Coronary artery (tissue), 2 donors: Measurements from ENCODE around the gene ARID1A.
"Not testable (repeated sequence)": the region's sequence is repeated elsewhere in the genome, so short reads cannot be mapped to it uniquely, and the experiment has no call there.

Experiments
- DNase-seq: peaks from one replicate; pipeline ENCODE4 v3.0.0-alpha.2; 2017; ENCODE audit warnings: low spot score
- H3K27ac ChIP-seq, 2 donors: fragments of 200-600 bp; sonication (generic); one replicate each; pipeline ENCODE4 v1.5.1; 2016 to 2019
- H3K4me3 ChIP-seq: fragments of 200-600 bp; sonication (generic); 2 replicates; pipeline ENCODE4 v1.5.1; 2016; ENCODE audit warnings: mild to moderate bottlenecking, moderate library complexity
- CTCF ChIP-seq: fragments of 200-600 bp; sonication (generic); IDR thresholded peaks from one replicate; pipeline ENCODE4 v1.5.1; 2019; ENCODE audit warnings: antibody characterized with exemption

The ARID1A gene

GRCh38 chr1:26791148-26791547, 95.3 kb downstream of the ARID1A start:
- no peak for DNase-seq
- TF ChIP-seq CTCF: no peak
- no peak overlapping the region for H3K4me3 ChIP-seq
- no peak overlapping the region for H3K27ac ChIP-seq

GRCh38 chr1:26791626-26792025, 95.8 kb downstream of the ARID1A start:
- H3K4me3 ChIP-seq: no peak overlapping the region
- DNase-seq: no peak

GRCh38 chr1:26792924-26793323, 97.1 kb downstream of the ARID1A start:
- Histone ChIP-seq H3K4me3 (no peak overlapping the region), H3K27ac (no peak overlapping the region)
- no peak for TF ChIP-seq CTCF
- DNase-seq: no peak

More at GRCh38 chr1:26791626-26792025, 95.8 kb downstream of the ARID1A start:
- no peak overlapping the region for H3K27ac ChIP-seq
- no peak for TF ChIP-seq CTCF

- no peak for TF ChIP-seq CTCF
- DNase-seq: no peak
- Histone ChIP-seq H3K27ac (no peak overlapping the region), H3K4me3 (no peak overlapping the region)
Measured at GRCh38 chr1:26794391-26794790, 98.6 kb downstream of the ARID1A start.

GRCh38 chr1:26797627-26798026, 101.8 kb downstream of the ARID1A start:
- no peak overlapping the region for H3K4me3 ChIP-seq
- no peak overlapping the region for H3K27ac ChIP-seq
- no peak for TF ChIP-seq CTCF
- no peak for DNase-seq

- Histone ChIP-seq H3K4me3 (peak overlapping the region; percentile 33), H3K27ac (peak overlapping the region; percentile 16 to 64)
- no peak for TF ChIP-seq CTCF
- DNase-seq: no peak
Measured at GRCh38 chr1:26799479-26800142, 103.8 kb downstream of the ARID1A start.

GRCh38 chr1:26803932-26804331, 108.1 kb downstream of the ARID1A start:
- not testable (repeated sequence) for DNase-seq

More at GRCh38 chr1:26803932-26804331, 108.1 kb downstream of the ARID1A start:
- H3K4me3 ChIP-seq, H3K27ac ChIP-seq: not testable (repeated sequence)
